Frontal cortex (tissue), 4 donors: ENCODE measurements around the gene RHOT1. TPM values are rescaled to one million over a fixed set of nuclear protein-coding genes. Genes with fewer than 3 reads are reported as not detected.
"Not testable (repeated sequence)": the region's sequence is repeated elsewhere in the genome, so short reads cannot be mapped to it uniquely, and the experiment has no call there.

Experiments used
- DNase-seq, 2 donors: peaks; one replicate each; pipeline ENCODE4 v3.0.0; 2012; ENCODE audit warnings: low spot score in 2 of 2
- FAIRE-seq: peaks from 2 replicates; lab custom pipeline; 2012; peaks lifted over from hg19 to GRCh38; lab: Jason Lieb, UNC
- total RNA-seq: library from RNA; depleted of rRNA; stranded (reverse); fragments of >200 nt; gene quantifications from one replicate; pipeline ENCODE4 v1.2.3, GENCODE V29; 2014
- donor health status: control.
- donor health status: control.
- donor health status: control.

The RHOT1 gene
- total RNA-seq, 1 donor from 2014 or later, result 156 TPM

DNA sequence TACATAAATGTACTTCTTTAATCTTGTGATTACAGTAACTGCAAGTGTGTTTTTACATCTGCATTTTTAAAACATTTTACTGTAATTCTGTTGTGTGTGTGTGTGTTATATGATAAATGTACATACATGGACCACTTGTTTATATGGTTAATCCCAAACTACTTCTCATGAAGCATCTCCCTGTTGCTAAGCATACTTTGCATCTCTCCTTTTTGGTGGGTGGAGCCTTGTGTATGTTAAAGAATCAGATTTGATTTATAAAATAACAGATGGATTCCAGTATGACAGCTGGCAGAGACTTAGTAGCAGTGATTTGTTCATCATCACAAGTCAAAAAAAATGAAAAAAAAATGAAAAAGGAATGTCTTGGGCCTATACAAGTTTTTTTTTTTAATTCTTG is 67.3 kb downstream of the RHOT1 start:
- FAIRE-seq (no peak), DNase-seq (no peak)

DNA sequence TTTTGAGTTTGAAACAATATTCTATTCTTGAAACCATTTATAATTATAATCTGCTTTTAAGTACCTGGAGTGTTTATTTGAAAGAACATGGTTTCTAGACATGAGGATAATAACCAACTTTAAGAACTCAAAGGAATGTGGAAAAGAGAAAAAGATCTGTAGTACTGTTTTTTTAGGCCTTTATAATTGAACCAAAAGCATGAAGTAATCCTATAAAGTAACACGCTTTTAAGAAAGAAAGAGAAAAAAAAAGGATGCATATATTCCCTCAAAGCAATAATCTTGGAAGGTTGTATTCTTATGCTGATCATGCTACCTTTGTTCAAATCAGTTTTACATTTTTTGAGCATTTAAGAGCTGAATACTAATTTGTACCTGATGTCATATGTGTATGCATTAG is 69.4 kb downstream of the RHOT1 start:
- DNase-seq (no peak), FAIRE-seq (no peak)

GRCh38 chr17:32215696-32216095 is 73.4 kb downstream of the RHOT1 start:
- DNase-seq, result no peak
- FAIRE-seq, result peak; percentile 43

DNA sequence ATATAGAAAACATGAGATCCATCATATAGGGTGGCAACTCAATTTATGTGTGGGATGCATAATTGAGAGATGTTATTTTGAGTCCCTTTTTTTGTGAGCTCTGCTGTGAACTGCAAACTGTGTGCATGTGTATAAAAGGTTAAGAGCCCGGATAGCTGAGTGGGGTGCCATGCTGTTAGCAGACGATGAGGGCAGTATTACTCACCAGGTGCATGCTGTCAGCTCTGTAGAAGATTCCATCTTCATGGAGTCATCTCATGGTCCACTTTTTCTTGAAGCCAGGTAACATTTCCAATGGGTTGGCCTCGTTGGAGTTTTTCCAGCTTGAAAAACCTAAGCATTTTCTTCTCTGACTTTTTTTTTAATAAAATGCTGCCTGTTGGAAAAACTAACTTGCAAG is 80.3 kb downstream of the RHOT1 start:
- no peak for FAIRE-seq

GRCh38 chr17:32223703-32224102 is 81.4 kb downstream of the RHOT1 start:
- DNase-seq (no peak), FAIRE-seq (no peak)

More for the DNA sequence above, 80.3 kb downstream of the RHOT1 start:
- DNase-seq, result no peak

- FAIRE-seq, result no peak
- no peak for DNase-seq
Measured at GRCh38 chr17:32226886-32227285, 84.6 kb downstream of the RHOT1 start.

- FAIRE-seq (no peak), DNase-seq (no peak)
Measured at GRCh38 chr17:32227910-32228309, 85.6 kb downstream of the RHOT1 start.

DNA sequence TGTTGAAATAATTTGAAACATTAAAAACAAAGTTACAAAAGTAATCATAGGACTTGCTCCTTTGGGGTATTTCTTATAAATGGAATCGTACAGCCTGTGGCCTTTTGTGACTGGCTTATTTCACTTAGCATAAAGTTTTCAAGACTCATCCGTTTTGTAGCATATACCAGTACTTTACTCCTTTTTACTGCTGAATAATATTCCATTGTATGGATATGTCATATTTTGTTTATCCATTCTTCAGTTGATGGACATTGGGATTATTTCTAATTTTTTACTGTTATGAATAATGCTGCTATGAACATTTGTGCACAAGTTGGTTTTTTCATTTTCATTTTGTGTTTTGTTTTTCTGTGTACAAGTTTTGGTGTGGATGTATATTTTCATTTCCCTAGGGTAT is 93.3 kb downstream of the RHOT1 start:
- no peak for FAIRE-seq

GRCh38 chr17:32239456-32239855 is 97.2 kb downstream of the RHOT1 start:
- DNase-seq, result no peak
- FAIRE-seq, result no peak

More for the DNA sequence above, 93.3 kb downstream of the RHOT1 start:
- no peak for DNase-seq

- no peak for DNase-seq
- no peak for FAIRE-seq
Measured at GRCh38 chr17:32240750-32241149, 98.4 kb downstream of the RHOT1 start.

DNA sequence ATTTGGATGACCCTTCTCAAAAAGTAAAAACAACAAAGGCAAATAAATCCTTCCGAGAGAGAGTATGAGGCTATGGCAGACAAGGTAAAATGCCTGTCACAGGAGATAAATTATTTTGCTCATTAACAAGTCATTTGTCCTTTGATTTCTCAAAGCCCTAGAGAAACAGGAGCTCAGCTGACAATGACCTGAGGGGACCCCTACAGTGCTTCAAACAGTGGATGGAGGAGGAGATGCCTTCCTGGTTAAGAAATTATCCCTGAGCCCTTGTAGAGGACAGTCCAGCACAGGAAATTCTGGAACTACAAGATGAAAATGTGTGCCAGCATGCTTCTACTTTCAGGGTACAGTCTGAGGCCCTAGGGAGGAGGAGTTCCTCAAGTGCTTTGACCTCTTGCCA is 99.3 kb downstream of the RHOT1 start:
- no peak for FAIRE-seq
- DNase-seq, result no peak

- DNase-seq, result no peak
- no peak for FAIRE-seq
Measured at GRCh38 chr17:32249475-32249874, 107.2 kb downstream of the RHOT1 start.

DNA sequence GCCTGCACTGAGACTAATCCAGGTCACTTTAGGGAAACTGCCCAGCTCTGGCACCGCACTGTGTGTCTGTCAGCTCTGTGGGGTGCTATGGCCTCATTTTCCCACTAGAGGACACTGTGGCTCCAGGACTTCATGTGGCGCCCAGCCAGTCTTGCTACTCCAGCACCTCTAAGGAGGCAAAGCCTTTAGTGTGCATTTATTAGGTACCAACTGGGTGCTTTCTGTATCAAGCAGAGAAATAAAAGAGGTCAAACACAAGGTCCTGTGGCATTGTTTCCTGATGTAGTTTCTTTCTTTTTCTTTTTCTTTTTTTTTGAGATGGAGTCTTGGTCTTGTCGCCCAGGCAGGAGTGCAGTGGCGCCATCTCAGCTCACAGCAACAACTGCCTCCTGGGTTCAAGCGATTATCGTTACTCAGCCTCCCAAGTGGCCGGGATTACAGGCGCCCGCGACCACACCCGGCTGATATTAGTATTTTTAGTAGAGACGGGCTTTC is 110.9 kb downstream of the RHOT1 start:
- FAIRE-seq (no peak), DNase-seq (peak in 1 of 2 donors; percentile 78)

DNA sequence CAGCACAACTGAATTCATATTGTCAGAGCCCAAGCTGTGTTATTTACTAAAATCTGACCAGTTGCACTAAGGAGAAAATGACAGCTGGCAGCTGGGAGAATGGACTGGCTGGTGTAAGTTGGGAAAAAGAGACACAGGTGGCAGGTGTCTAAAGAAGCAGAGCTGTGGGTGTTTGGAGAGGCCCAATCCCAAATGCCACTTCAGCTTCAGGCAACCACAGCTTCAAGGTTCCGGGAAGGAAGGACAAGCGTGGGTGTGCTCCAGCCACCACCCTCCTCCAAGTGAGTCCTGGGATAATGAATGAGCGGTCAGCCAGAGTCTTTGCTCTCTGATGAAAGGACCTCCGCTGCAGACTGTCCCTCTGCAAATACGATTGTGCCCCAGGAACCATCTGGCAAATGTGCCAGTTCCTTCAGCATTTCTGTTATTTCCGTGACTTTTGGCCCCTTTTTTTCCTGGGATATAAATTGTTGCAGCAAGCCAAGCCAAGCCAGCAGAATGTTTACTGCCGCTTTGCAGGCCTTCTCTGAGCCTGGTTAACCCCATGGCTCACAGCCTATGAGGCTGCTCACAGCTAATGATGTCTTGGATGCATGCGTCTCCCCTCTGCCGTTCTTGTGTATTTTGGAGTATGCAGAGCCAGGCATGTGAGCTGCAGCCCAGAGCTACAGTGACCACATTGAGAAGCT is 113.9 kb downstream of the RHOT1 start:
- DNase-seq (no peak), FAIRE-seq (no peak)

- DNase-seq, result no peak
- FAIRE-seq, result no peak
Measured at GRCh38 chr17:32256701-32257019, 114.4 kb downstream of the RHOT1 start.

- FAIRE-seq, result no peak
- DNase-seq, result no peak
Measured at GRCh38 chr17:32258383-32259140, 116.3 kb downstream of the RHOT1 start.

- DNase-seq (peak in 1 of 2 donors; percentile 56), FAIRE-seq (no peak)
Measured at GRCh38 chr17:32259586-32259985, 117.3 kb downstream of the RHOT1 start.

DNA sequence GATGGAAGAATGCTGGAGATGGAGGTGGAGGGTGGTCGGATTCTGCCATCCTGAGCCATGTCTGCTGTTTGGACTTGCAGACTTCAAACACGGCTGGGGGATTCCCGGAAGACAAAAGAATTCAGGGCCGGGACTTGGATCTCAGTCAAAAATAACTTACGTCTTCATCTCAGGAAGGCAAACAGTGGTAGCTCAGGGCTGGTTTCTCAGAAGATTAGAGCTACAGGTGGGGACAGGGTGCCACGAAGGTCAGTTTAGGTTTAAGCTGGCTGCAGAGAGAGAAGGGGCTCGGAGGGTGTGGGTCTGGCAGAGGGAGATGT is 119.1 kb downstream of the RHOT1 start:
- DNase-seq, result no peak
- no peak for FAIRE-seq

DNA sequence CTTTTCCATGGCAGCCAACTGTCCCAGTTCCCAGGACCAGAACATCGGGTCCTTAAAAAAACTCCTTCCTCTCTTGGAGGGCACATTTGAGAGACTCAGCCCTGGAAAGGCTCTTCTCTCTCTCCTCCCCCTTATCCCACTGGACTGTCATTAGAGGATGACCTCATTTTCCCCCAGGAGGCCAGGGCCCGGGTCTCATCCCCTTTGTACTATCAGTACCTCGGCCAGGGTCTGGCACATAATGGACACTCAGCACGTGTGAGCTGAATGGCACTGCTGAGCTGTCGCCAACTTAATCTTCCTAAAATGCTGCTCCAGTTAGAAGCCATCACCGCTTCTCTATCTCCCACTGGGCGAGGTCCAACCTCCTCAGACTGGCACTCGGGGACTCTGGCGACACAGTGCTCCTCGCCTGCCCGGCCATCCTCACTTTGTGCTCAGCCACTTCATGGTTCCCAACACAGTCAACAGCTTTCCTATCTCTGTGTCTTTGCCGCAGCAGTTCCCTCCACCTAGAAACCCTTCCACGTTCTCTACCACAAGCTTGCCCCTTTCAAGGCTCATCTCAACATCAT is 119.7 kb downstream of the RHOT1 start:
- DNase-seq, result no peak
- no peak for FAIRE-seq

GRCh38 chr17:32263515-32263914 is 121.2 kb downstream of the RHOT1 start:
- DNase-seq, FAIRE-seq: not testable (repeated sequence)

- DNase-seq (peak in 1 of 2 donors; percentile 47), FAIRE-seq (no peak)
Measured at GRCh38 chr17:32264140-32264799, 122.0 kb downstream of the RHOT1 start.
